Naive thymus-derived CD8-positive, alpha-beta T cell (primary cell): Measurements from ENCODE around the gene ANO10. TPM values are rescaled to one million over a fixed set of nuclear protein-coding genes. Genes with fewer than 3 reads are reported as not detected.

Experiments used
- ATAC-seq, 2 donors: fragments of 150-1000 bp; cut with Tn5 transposase in 1 of 2; sonication (Bioruptor Pico), chemical (Tn5 transposase) in 1 of 2; 1 replicate in 1 of 2; 2 replicates in 1 of 2; pipeline ENCODE4 v1.10.0; 2021; ENCODE audit warnings: mild to moderate bottlenecking in 2 of 2, moderate library complexity in 2 of 2
- POLR2A ChIA-PET: fragments of 350-600 bp; sonication (Branson Sonifier 250); formaldehyde crosslinking; loops from one replicate; lab custom pipeline; 2021; ENCODE audit warnings: antibody characterized with exemption; lab: Charles Lee
- DNase-seq, 10 donors: peaks; one replicate each; pipeline versions ENCODE4 v3.0.0 to v3.0.0-alpha.2; 2020 to 2022
- H3K27ac Mint-ChIP-seq, 10 donors: one replicate each; pipeline ENCODE4 v1.8.0; 2020 to 2022; ENCODE audit warnings: mild to moderate bottlenecking in 10 of 10, mixed read lengths in 10 of 10, moderate library complexity in 4 of 10, inconsistent platforms in 1 of 10
- H3K27me3 Mint-ChIP-seq, 5 donors: one replicate each; pipeline ENCODE4 v1.8.0; 2021 to 2022; ENCODE audit warnings: mixed read lengths in 5 of 5
- H3K36me3 Mint-ChIP-seq, 3 donors: one replicate each; pipeline ENCODE4 v1.8.0; 2020 to 2022; ENCODE audit warnings: mixed read lengths in 3 of 3, mild to moderate bottlenecking in 2 of 3, inconsistent platforms in 1 of 3
- H3K4me1 Mint-ChIP-seq, 4 donors: one replicate each; pipeline ENCODE4 v1.8.0; 2021 to 2022; ENCODE audit warnings: mixed read lengths in 4 of 4
- H3K4me3 Mint-ChIP-seq, 10 donors: one replicate each; pipeline ENCODE4 v1.8.0; 2020 to 2022; ENCODE audit warnings: mild to moderate bottlenecking in 10 of 10, mixed read lengths in 10 of 10, moderate library complexity in 6 of 10, inconsistent platforms in 1 of 10
- H3K9me3 Mint-ChIP-seq, 9 donors: one replicate each; pipeline ENCODE4 v1.8.0; 2020 to 2022; ENCODE audit warnings: mixed read lengths in 9 of 9, mild to moderate bottlenecking in 3 of 9, inconsistent platforms in 1 of 9, moderate library complexity in 1 of 9
- polyA plus RNA-seq, 3 donors: library from polyadenylated mRNA; unstranded; fragments of 300-500 nt; fragmentation: Illumina TruSeq; gene quantifications; one replicate each; pipeline ENCODE4 v1.2.3, GENCODE V29; 2021
- total RNA-seq, 8 experiments: library from RNA in 2 of 8; stranded (reverse) in 2 of 8; gene quantifications; one replicate each; pipeline ENCODE4 v1.2.3 and lab custom pipeline; 2021 to 2026

The ANO10 gene
- total and polyA plus RNA-seq, 5 experiments from 2014 or later = 6.9 to 12.4 (median 10.4) TPM

DNA sequence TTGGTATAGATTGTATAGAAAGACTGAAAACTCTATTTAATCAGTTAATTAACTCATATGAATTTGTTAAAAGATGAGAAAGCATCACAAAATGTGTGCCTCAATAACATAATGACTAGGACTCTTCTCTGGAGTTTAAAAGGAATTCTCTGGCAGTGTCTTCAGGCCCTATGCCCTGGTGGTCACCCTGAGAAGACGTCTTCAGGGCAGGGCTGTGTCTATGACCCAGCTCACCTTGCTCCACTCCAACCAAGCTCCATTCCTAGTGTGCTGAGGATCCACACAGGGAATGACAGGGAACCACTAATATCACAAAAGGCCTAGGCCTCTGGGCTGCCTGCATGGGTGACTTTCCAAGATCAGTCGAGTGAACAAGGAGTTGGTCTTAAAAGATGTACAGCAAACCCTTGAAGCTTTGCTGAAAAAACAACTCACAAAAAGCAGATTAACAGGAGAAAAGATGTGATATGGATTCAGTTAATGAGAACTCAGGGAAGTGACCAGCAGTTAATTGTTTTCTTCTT is 178.9 kb downstream of the ANO10 start:
- no peak overlapping the region for H3K4me3 Mint-ChIP-seq
- POLR2A ChIA-PET = interaction anchor here (0.6 kb wide), 1 partner anchor 26 kb away, joined by 3 read pairs; no protein-coding TSS in a partner anchor
- ATAC-seq = no peak
- no peaks in the 10 kb centered on the region for H3K27me3 Mint-ChIP-seq
- H3K27ac Mint-ChIP-seq = peak overlapping the region in 3 of 10 donors; percentile 1 to 45 (median 41)
- H3K36me3 Mint-ChIP-seq = peaks cover 0 to 16% (median 8%) of the 10 kb centered on the region in 3 donors
- peaks cover 5 to 18% (median 8%) of the 10 kb centered on the region in 4 donors for H3K4me1 Mint-ChIP-seq
- H3K9me3 Mint-ChIP-seq = peaks cover 7 to 13% (median 11%) of the 10 kb centered on the region in 9 donors
- DNase-seq = no peak

DNA sequence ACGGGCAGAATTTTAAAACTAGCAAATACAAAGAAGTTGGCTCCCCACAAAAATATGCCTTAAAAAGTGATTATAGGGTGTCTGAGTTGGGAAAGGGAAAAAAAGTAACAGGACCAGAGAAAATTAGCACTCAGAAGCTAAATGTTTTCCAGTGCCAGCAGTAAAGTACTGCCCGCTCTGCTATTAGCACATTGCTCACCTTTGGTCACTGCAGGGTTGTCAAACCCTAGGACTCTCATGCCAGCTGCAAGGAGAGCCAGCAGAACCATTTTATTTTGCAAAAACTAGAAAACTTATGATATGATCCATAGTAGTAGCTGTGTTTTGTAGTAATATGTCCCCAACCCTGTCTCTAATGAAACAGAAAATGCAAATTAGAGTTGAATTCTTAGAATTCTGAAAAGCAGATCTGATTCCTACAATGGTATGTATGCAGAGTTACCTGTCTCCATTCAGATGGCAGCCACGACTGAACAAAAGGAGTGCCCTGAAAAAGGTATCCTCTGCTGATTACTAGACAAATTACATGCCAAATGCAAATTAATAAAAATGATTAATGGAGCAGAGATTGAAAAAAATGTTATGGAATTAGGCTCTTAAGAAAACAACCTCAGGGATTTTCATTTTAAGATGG is 185.2 kb downstream of the ANO10 start:
- H3K4me1 Mint-ChIP-seq = peaks cover 0 to 5% (median 0%) of the 10 kb centered on the region in 4 donors
- POLR2A ChIA-PET = interaction anchor here (1.0 kb wide), 1 partner anchor 8 kb away, joined by 3 read pairs; no protein-coding TSS in a partner anchor

DNA sequence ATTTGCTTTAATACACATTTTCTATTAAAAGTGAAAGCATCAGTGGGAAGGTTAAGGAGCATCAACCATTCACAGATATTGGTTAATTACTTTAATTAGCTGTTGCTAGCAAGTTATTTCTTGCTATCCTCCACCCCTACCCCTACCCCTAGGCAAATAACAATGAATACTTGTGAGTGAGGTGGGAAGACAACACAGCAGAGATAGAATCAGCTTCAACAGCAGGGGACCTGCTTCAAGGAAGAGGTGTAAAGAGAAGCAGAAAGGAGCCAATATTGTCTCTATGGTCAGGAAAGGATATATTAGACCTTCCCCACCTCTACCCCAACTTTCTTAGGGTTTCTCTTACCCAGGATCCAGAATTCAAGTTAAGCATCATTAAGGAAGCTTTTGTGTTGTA is 186.1 kb downstream of the ANO10 start:
- POLR2A ChIA-PET = interaction anchor here (0.7 kb wide), 1 partner anchor 64 kb away, joined by 6 read pairs; no protein-coding TSS in a partner anchor
- Mint-ChIP-seq H3K36me3 (peaks cover 12 to 29% (median 20%) of the 10 kb centered on the region in 3 donors), H3K4me3 (no peak overlapping the region), H3K9me3 (peaks cover 9 to 22% (median 12%) of the 10 kb centered on the region in 9 donors), H3K4me1 (peaks cover 0 to 3% (median 0%) of the 10 kb centered on the region in 4 donors), H3K27me3 (no peaks in the 10 kb centered on the region), H3K27ac (peak overlapping the region in 2 of 10 donors; percentile 25 to 64)
- ATAC-seq (no peak), DNase-seq (no peak)

More for the DNA sequence above, 185.2 kb downstream of the ANO10 start:
- Mint-ChIP-seq H3K4me3 (no peak overlapping the region), H3K9me3 (peaks cover 9 to 22% (median 12%) of the 10 kb centered on the region in 9 donors), H3K27ac (peak overlapping the region in 1 of 10 donors; percentile 64), H3K27me3 (no peaks in the 10 kb centered on the region), H3K36me3 (peaks cover 8 to 25% (median 20%) of the 10 kb centered on the region in 3 donors)
- no peak for ATAC-seq
- DNase-seq = no peak

DNA sequence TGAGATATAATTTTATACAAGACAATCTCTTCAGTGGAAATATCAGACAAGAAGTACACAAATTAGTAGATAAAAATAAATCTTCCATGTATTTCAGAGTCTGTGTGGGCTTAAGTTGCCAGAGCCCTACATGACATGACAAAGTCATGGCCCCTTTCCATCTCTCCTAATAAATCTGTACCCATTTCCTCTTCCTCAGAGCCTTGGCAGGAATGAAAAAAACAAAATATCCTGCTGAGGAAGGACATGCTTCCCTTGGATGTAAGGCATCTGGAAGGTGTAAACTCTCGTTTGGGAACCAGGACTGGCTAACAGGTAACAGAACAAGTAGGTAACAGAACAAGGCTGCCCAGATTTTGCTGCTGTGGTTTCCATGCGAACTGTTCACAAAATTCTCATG is 187.4 kb downstream of the ANO10 start:
- H3K4me1 Mint-ChIP-seq = no peaks in the 10 kb centered on the region
- H3K36me3 Mint-ChIP-seq = peaks cover 12 to 29% (median 18%) of the 10 kb centered on the region in 3 donors

DNA sequence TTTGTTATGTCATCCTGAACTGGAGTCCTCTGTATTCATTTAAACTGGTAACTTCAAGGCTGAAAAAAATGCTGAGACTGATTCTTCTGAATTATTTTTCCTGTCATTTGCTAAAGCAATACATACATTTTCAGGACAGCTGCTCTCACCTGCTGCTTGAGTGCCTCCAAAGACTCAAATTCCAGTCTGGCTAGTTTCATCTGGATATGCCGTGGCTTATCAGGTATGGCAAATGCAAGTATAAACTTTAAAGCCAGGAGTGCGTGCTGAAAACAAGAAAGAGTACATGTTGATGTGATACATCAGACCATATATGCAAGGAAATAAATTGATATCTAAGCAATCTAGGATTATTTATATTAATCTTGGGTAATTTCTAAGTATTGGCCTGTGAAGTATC is 189.3 kb downstream of the ANO10 start:
- Mint-ChIP-seq H3K27ac (no peak overlapping the region), H3K4me1 (no peaks in the 10 kb centered on the region), H3K9me3 (peaks cover 0 to 8% (median 0%) of the 10 kb centered on the region in 9 donors), H3K4me3 (no peak overlapping the region), H3K27me3 (no peaks in the 10 kb centered on the region), H3K36me3 (peaks cover 4 to 17% (median 12%) of the 10 kb centered on the region in 3 donors)
- POLR2A ChIA-PET = no interaction called here
- DNase-seq (no peak), ATAC-seq (no peak)

More for the DNA sequence above, 187.4 kb downstream of the ANO10 start:
- H3K4me3 Mint-ChIP-seq = no peak overlapping the region
- ATAC-seq = no peak
- DNase-seq = no peak
- POLR2A ChIA-PET = no interaction called here
- H3K27ac Mint-ChIP-seq = no peak overlapping the region
- H3K9me3 Mint-ChIP-seq = peaks cover under 1 to 22% (median 9%) of the 10 kb centered on the region in 9 donors
- no peaks in the 10 kb centered on the region for H3K27me3 Mint-ChIP-seq

DNA sequence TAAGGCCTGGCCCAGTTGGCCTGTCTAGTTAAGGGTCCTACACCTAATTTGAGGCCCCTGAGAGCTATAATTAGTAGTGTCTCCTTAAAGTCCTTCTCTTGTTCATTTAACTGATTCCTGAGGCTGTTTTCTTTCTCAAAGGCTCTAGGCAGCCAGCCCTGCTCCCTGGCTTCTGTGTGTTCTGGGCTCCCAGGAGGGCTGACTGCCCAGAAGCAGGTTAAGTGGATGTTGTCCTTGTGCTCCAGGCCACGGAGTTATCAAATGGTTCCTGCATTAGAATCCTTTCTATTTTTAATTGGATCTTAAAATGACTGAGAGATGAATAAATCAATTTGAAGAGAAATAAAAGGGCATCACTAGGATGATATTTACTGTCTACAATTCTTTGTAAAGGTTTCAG is 195.4 kb downstream of the ANO10 start:
- H3K27ac Mint-ChIP-seq = peak overlapping the region in 1 of 10 donors; percentile 11
- no peak for DNase-seq
- no peak overlapping the region for H3K4me3 Mint-ChIP-seq
- H3K9me3 Mint-ChIP-seq = peaks cover 0 to 13% (median 7%) of the 10 kb centered on the region in 9 donors
- H3K36me3 Mint-ChIP-seq = peaks cover 1 to 14% (median 10%) of the 10 kb centered on the region in 3 donors
- H3K4me1 Mint-ChIP-seq = peaks cover 0 to 2% (median 0%) of the 10 kb centered on the region in 4 donors
- POLR2A ChIA-PET = no interaction called here
- no peaks in the 10 kb centered on the region for H3K27me3 Mint-ChIP-seq
- no peak for ATAC-seq

DNA sequence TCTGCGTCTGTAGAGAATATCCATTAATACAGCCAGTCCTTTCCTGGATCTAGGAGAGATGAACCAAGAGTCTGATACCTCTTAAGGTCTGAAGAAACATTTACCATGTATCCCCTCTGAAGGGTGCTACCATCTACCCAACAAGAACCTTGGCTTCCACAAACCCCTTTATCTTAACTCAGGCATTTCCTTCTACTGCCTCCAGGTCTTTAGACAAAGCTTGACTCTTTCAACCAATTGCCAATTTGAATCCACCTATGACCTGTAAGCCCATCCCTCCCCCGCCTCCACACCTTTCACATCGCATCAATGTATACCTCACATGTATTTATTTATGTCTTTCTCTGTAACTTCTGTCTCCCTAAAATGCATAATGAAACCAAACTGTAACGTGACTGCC is 196.0 kb downstream of the ANO10 start:
- no peak for ATAC-seq
- H3K4me1 Mint-ChIP-seq = peaks cover 0 to 2% (median 0%) of the 10 kb centered on the region in 4 donors

DNA sequence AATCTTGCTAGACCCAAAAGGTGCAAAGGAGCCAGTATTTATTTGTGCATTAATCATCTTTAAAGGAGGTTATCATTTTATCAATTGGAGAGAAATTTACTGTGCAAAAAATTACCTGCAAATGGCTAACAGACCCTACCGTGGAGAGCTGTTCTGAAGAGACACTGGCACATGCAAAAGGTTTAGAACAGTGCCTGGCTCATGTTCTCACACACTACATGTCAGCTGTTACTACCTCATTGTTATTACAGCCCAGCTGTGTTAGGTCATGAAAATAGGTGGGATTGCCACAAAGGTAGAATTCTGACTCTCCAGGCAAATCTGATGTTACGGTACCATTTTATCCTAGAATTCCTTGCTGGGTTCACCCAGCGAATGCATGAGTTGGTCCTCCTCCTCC is 198.2 kb downstream of the ANO10 start:
- Mint-ChIP-seq H3K4me1 (peaks cover 0 to 2% (median 0%) of the 10 kb centered on the region in 4 donors), H3K4me3 (no peak overlapping the region), H3K27me3 (no peaks in the 10 kb centered on the region), H3K9me3 (peaks cover 0 to 13% (median 7%) of the 10 kb centered on the region in 9 donors), H3K36me3 (peaks cover 0 to 13% (median 8%) of the 10 kb centered on the region in 3 donors), H3K27ac (no peak overlapping the region)
- DNase-seq (no peak), ATAC-seq (no peak)
- POLR2A ChIA-PET = no interaction called here

More for the DNA sequence above, 196.0 kb downstream of the ANO10 start:
- Mint-ChIP-seq H3K36me3 (peaks cover 0 to 13% (median 10%) of the 10 kb centered on the region in 3 donors), H3K4me3 (no peak overlapping the region), H3K27me3 (no peaks in the 10 kb centered on the region), H3K9me3 (peaks cover 0 to 13% (median 7%) of the 10 kb centered on the region in 9 donors), H3K27ac (peak overlapping the region in 1 of 10 donors; percentile 8)
- no peak for DNase-seq
- POLR2A ChIA-PET = no interaction called here

DNA sequence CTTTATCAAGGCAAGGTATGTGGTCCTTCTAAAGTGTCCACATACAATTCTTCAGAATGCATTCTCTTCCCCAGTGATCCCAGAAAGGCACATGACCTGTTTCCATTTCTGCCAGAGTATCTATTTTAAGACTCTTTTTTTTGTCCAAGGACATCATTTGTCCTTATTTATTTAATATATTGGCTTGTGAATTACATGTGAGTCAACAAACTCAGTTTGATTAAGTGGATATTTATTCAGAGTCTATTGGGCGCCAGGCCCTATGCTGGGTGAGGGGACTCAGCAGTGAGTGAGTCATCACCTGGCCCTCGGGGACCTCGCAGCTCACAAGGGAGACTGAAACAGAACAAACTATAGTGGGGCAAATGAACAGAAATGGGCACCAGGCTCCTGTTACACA is 198.7 kb downstream of the ANO10 start:
- H3K36me3 Mint-ChIP-seq = peaks cover 0 to 13% (median 8%) of the 10 kb centered on the region in 3 donors
- POLR2A ChIA-PET = no interaction called here
- H3K4me3 Mint-ChIP-seq = no peak overlapping the region
- no peaks in the 10 kb centered on the region for H3K27me3 Mint-ChIP-seq
- ATAC-seq = no peak
- H3K4me1 Mint-ChIP-seq = peaks cover 0 to 2% (median 0%) of the 10 kb centered on the region in 4 donors
- no peak for DNase-seq
- peaks cover 0 to 13% (median 7%) of the 10 kb centered on the region in 9 donors for H3K9me3 Mint-ChIP-seq
- no peak overlapping the region for H3K27ac Mint-ChIP-seq

DNA sequence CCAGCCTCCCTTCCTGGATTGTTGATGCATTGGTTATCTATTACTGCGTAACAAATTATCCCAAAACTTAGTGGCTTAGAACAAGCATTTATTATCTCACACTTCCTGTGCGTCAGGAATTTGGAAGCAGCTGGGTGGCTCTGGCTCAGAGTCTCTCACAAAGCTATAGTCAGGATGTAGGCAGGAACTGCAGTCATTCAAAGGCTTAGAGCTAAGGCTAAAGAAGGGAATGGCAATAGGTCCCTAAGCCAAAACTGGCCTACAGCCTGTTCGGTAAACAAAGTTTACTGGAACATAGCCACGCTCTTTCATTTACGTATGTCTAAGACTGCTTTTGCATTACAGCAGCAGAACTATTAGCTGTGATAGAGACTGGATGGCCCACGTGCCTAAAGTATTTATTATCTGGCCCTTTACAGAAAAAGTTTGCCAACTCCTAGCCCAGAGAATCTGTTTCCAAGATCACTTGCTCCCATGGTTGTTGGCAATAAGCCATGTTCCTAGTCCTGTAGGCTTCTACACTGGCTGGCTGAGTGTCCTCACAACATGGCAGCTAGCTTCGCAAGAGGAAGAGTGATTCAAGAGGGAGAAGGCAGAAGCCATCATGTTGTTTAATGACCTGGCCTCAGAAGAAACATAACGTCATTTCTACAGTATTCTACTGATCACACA is 203.1 kb downstream of the ANO10 start:
- POLR2A ChIA-PET = no interaction called here
- no peak for ATAC-seq
- no peak overlapping the region for H3K4me3 Mint-ChIP-seq
- H3K4me1 Mint-ChIP-seq = peaks cover 4 to 7% (median 5%) of the 10 kb centered on the region in 4 donors
- no peaks in the 10 kb centered on the region for H3K27me3 Mint-ChIP-seq
- H3K9me3 Mint-ChIP-seq = peaks cover 0 to 3% (median 0%) of the 10 kb centered on the region in 9 donors
- no peaks in the 10 kb centered on the region for H3K36me3 Mint-ChIP-seq
- DNase-seq = no peak
- H3K27ac Mint-ChIP-seq = no peak overlapping the region

DNA sequence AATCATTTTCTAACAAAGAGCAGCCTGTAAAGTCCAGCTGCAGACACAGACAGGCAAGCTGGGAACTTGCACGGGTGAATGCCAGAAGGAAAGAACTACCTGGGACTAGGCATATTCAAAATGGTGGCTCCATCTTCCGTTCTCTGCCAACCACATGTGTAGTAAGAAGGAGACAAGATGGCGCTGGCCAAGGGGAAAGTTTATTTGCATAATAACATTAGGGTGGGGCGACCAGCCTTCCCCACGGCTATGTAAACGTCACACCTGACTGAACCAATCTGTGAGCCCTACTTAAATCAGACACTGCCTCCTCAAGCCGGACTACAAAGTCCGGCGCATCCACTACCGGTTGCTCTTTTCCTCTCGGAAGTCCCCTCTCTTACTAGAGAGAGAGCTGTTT is 204.7 kb downstream of the ANO10 start:
- Mint-ChIP-seq H3K27me3 (no peaks in the 10 kb centered on the region), H3K27ac (peak overlapping the region in 2 of 10 donors; percentile 11 to 13), H3K9me3 (peaks cover 0 to 3% (median 0%) of the 10 kb centered on the region in 9 donors), H3K36me3 (no peaks in the 10 kb centered on the region), H3K4me1 (peaks cover 14 to 23% (median 20%) of the 10 kb centered on the region in 4 donors), H3K4me3 (no peak overlapping the region)
- DNase-seq (no peak), ATAC-seq (no peak)
- POLR2A ChIA-PET = no interaction called here

DNA sequence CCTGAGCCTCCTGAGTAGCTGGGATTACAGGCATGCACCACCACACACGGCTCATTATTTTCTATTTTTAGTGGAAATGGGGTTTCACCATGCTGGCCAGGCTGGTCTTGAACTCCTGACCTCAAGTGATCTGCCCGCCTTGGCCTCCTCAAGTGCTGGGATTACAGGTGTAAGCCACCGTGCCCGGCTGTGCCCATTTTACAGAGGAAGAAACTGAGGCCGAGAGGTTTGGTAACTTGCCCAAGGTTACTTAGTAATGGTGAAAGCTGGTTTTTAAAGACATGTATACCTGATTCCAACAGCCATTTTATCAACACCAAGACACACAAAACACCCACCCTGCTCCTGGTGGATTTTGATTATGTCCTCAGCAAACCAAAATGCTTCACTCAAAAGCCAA is 206.7 kb downstream of the ANO10 start:
- Mint-ChIP-seq H3K4me3 (no peak overlapping the region), H3K9me3 (peaks cover 0 to 3% (median 0%) of the 10 kb centered on the region in 9 donors), H3K27ac (peak overlapping the region in 1 of 10 donors; percentile 22), H3K4me1 (peaks cover 14 to 25% (median 21%) of the 10 kb centered on the region in 4 donors), H3K27me3 (no peaks in the 10 kb centered on the region), H3K36me3 (no peaks in the 10 kb centered on the region)
- DNase-seq = no peak
- POLR2A ChIA-PET = no interaction called here
- no peak for ATAC-seq
